GM21723 (cell line): ENCODE results near the gene IFNAR2.
"Not testable (repeated sequence)": the region's sequence is repeated elsewhere in the genome, so short reads cannot be mapped to it uniquely, and the experiment has no call there.

Experiments
- ATAC-seq: cut with Tn5 transposase; IDR thresholded peaks from one replicate; pipeline ENCODE4 v1.9.1; 2021; ENCODE audit warnings: mild to moderate bottlenecking, moderate library complexity; ENCODE audit not compliant: unreplicated experiment

IFNAR2 gene

DNA sequence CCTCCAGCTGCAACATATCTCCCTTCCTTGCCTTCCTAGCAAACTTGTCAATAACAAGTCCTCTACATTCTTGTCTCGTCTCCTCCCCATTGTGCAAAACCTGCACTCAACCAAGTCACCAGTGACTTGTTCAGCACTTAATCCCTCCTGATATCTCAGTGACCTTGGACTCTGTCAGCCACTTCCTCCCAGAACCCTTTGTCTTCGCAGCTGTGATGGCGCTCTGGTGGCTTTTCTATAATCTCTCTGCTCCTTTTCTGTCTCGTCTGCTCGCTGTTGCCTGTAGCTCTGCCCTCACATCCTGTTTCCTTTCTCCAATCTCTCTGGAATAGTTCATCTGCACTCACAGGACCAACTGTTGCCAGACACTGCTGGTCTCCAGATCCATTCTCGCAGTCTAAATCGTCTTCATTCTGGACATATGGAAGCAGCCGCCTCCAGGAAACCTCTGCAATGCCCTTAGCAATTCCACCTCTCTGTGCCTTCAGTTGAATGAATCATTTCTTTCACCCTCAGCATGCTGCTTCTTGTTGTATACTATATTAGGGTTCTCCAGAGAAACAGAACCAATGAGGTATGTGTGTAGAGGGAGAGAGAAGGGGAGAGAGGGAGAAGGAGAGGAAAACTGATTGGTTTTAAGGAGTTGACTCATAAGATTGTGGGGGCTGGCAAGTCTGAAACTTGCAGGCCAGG is 17.4 kb upstream of the IFNAR2 start:
- ATAC-seq = no peak

DNA sequence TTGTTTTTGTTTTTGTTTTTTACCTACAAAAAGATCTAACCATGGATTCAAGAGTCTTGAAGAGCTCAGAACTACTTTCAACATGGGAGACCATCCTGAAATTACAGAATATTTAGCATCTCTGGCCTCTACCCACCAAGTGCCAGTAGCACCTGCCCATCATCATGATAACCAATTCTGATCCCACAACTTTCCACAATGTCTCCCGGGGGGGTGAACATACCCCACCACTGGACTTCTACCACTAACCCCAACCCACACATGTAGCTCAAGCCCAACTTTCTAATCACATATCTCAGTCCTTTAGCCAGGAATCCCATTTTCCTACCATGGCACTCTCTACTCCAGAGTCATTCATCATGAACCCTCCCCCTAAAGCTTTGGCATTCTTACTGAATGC is 15.7 kb upstream of the IFNAR2 start:
- no peak for ATAC-seq

DNA sequence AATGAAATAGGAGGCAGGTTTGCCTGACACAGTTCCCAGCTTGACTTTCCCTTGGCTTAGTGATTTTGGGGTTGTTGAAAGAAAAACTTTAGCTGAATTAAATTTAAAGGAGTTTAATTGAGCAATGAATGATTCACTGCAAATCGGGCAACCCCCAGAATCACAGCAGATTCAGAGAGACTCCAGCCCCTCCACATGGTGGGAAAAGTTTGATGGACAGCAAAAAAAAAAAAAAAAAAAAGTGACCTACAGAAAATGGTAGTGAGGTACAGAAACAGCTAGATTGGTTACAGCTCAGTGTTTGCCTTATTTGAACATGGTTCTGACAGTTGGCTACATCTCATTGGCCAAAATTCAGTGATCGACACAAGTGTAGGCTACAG is 12.6 kb upstream of the IFNAR2 start:
- ATAC-seq = no peak

DNA sequence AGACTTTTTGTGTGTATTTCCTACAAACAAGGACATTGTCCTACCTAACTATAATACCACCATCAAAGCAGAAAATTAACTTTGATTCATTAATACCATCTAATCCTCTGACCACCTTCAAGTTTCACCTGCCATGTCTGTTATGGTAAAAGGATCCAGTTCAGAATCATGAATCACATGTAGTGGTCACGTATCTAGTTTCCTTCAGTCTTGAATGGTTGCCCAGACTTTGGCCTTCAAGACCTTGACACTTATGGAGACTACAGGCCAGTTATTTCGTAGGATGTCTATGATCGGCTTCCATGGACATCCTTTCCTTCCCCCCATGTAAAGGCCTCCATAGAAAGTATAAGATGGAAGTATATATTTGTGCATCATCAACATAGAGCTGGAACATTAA is 10.4 kb upstream of the IFNAR2 start:
- ATAC-seq = no peak

DNA sequence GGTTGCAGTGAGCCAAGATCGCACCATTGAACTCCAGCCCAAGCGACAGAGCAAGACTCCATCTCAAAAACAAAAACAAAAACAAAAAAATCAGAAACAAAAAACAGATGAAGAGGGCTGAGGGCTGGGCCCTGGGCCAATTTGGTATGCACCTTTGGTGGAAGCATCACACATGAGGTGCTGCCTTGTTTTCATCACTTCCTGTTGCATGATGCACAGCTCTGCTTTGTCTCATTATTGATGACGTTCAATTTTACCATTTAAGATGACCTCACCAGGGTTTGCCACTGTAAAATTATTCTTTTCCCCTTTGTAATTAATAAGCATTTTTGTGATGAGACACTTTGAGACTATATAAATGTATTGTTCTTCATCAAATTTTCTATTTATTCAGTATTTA is 9.8 kb upstream of the IFNAR2 start:
- no peak for ATAC-seq

GRCh38 chr21:33225376-33225775 is 4.4 kb upstream of the IFNAR2 start:
- not testable (repeated sequence) for ATAC-seq

DNA sequence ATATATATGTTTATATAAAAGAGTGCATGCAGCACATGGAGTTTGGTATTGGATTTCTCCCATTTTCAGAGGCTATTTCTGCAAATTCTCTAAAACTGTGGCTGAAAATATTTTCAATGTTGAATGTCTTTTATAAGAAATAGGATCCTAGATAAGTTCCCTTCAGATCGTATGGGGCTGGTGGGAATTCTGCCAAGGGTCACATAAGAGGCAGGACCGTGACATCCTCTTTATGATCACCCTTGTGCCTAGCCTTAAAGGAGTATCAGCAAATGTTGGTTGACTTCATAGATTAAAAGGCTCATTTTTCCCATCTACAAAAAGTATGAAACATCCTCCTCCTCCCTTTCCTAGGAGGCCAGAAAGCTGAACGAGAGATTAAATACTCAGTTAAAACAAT is 1.3 kb upstream of the IFNAR2 start:
- ATAC-seq = no peak

- ATAC-seq = peak; percentile 7
Measured at GRCh38 chr21:33229099-33229783, 497 bp upstream of the IFNAR2 start.

DNA sequence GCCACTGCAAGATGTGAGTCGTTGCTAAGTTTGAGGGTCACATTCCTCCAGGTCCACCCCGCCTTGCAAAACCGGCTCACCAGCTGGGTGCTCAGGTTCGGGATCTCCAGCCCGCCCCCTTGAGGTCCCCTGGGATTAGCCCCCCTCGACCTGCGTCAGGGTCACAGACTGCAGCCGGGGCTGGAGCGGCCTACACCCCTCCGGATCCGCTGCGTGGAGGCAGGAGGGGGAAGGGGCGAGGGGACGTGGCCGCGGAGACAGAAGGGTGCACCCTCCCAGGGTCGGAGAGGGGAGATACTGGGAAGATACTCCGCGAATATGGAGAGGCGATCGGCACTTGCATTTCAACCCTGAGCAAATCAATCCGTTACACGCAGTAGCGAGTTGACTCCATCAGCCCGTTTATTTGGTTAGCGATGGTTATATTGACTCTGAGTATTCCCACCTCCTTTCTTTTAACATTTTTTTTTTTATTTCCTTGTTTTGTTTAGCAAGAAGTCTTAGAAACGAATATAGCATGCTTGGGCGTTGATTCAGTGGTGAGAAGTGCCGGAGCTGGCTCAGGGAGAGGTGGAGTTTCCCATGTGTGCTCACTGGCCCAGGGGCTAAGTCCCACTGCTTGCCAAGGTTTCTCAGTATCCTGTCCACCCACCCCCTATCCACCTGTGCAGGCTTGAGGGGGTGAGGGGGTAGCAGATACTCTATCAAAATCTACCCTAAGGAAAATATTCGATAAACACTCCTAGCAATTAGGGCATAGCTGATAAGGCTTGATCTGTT is 997 bp downstream of the IFNAR2 start:
- ATAC-seq = peak; percentile 39

DNA sequence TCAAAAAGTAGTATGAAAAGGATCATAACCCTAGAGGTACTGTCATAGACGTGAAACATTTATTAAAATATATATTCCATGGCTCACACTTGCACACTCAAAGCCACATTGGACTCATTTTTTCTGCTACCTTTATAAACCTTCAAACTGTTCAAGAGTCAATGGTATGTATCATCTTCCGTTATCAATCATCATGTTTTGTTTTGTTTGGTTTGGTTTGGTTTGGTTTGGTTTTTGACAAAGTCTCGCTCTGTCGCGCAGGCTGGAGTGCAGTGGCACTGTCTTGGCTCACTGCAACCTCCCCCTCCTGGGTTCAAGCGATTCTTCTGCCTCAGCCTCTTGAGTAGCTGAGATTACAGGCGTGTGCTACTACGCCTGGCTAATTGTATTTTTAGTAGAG is 1.8 kb downstream of the IFNAR2 start:
- ATAC-seq = no peak

- no peak for ATAC-seq
Measured at GRCh38 chr21:33232291-33233034, 2.7 kb downstream of the IFNAR2 start.

- no peak for ATAC-seq
Measured at GRCh38 chr21:33234635-33235520, 5.1 kb downstream of the IFNAR2 start.

- no peak for ATAC-seq
Measured at GRCh38 chr21:33236013-33236686, 6.4 kb downstream of the IFNAR2 start.

- no peak for ATAC-seq
Measured at GRCh38 chr21:33236766-33237165, 7.0 kb downstream of the IFNAR2 start.

GRCh38 chr21:33237486-33237885 is 7.7 kb downstream of the IFNAR2 start:
- ATAC-seq = no peak

DNA sequence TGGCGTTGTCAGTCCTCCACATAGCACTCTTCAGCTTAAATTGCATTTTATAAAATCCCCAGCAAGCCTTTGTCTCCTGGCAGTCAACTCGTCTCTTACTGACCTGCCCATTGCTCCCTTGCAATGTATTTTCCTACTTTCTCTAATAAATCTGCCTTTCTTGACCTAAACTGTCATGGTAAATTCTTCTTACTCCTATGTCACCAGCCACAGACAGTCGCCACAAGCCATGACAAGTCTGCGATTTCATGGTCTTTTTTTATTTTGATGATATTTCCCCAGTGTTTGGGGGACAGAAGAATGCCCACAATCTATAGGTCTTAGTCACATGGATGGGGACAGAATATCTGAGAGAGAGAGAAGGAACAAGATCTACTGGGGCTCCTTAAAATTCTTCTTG is 8.4 kb downstream of the IFNAR2 start:
- peak; percentile 19 for ATAC-seq

GRCh38 chr21:33238565-33239255 is 9.0 kb downstream of the IFNAR2 start:
- ATAC-seq = peak; percentile 84

- ATAC-seq = not testable (repeated sequence)
Measured at GRCh38 chr21:33239559-33240127, 9.9 kb downstream of the IFNAR2 start.

DNA sequence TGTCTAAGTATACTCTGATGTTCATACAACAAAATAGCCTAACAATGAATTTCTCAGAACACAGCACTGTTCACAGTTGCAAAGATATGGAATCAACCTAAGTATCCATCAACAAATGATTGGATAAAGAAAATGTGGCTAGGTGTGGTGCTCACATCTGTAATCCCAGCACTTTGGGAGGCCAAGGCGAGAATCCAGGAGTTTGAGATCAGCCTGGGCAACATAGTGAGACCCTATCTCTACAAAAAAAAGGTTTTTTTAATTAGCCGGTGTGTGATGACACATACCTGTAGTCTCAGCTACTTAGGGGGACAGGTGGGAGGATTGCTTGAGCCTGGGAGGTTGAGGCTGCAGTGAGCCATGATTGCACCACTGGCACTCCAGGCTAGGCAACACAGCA is 10.7 kb downstream of the IFNAR2 start:
- ATAC-seq = no peak
